ENCODE results near the gene MIS12.

MIS12 gene

DNA sequence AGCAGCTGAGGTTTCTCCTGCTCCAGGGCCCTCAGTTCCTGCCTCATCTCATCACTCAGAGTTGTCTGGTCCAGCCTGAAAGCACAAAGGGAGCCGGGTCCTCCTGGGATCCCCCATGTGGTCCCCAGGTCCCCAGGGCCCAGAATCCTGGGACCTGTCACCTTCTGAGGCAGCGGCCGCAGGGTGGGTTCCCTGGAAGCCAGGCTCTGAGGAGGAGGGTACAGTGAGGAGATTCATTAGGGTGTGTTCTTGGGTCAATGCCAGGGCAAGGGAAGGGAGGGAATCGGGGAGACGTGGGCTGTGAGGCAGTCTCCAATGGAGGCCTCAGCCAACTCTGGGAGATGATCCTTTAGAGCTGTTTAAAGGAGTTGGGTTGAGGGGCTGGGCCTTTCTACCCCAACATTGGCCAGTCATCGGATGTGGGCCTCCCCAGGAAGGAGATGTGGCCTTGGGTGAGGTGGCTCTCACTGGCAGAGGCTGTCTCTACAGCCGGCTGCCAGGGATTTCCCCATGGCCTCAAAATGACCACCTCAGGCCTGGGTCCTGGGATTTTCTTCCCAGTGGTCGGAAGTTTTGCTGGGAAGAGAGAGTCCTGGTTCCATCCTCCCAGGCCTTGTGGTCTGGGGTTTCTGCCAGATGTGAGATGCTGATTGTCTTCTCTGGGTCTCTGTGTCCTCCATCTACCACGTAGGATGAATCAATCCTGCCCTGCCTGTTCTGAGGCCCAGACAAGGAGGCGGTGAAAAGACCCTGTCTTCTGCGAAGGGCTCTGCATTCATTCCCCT is 50.7 kb downstream of the MIS12 start:
- DNase-seq, result no peak

DNA sequence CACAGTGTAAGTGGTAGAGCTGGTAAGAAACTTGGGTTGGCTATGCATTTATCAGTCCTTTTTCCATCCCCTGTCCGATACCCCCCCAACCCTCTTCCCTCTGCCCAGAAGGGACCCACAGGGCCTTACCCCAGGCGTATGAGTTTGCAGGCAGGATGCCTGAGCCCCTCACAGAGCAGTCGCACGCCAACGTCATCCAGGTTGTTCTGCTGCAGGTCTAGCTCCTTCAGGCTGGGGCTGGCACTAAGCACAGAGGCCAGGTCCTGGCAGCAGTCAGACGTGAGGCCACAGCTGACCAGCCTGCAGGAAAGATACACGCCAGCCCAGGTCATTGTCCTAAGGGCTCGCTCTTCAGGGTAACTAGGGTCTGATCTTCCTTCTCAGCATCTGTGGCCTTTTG is 52.9 kb downstream of the MIS12 start:
- DNase-seq, result no peak

DNA sequence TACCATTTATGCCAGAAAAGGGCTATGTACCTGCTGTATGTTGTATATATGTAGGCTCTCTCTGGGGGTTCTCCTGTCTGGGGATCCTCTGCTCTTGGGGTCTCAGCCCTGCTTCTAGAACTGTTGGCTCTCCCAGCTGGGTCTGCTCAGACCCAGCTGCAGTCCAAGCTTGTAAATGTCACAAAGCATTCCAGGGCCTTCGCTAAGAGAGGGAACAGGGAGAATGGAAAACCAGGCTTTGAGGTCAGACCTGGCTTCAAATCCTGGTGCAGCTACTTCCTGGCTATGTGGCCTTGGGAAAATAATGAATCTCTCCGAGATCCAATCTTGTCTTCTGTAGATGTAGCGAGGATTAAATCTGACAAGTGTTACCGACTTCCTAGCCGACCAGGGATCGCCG is 54.0 kb downstream of the MIS12 start:
- DNase-seq, result no peak

Data from kidney glomerular epithelial cell (primary cell).